Muscle layer of duodenum (tissue), 2 donors: ENCODE measurements around the gene PFDN1.

Source experiments
- H3K27ac ChIP-seq: one replicate; pipeline ENCODE4 v1.7.0; 2013; ENCODE audit warnings: mild to moderate bottlenecking, low read length
- H3K27me3 ChIP-seq: one replicate; pipeline ENCODE4 v1.7.0; 2013; ENCODE audit warnings: low read depth, mild to moderate bottlenecking, control low read depth, low read length
- H3K36me3 ChIP-seq, 2 donors: one replicate each; pipeline ENCODE4 v1.7.0; 2013; ENCODE audit warnings: low read length in 2 of 2, control low read depth in 1 of 2, mild to moderate bottlenecking in 1 of 2; ENCODE audit not compliant: insufficient read depth in 2 of 2, control insufficient read depth in 1 of 2
- H3K4me1 ChIP-seq, 2 donors: one replicate each; pipeline ENCODE4 v1.7.0; 2013; ENCODE audit warnings: low read length in 2 of 2, mild to moderate bottlenecking in 2 of 2, control low read depth in 1 of 2, moderate library complexity in 1 of 2; ENCODE audit not compliant: insufficient read depth in 2 of 2, control insufficient read depth in 1 of 2
- H3K4me3 ChIP-seq, 2 donors: one replicate each; pipeline ENCODE4 v1.7.0; 2013; ENCODE audit warnings: low read length in 2 of 2, low read depth in 1 of 2, mild to moderate bottlenecking in 1 of 2
- H3K9me3 ChIP-seq, 2 donors: one replicate each; pipeline ENCODE4 v1.7.0; 2013; ENCODE audit warnings: low read length in 2 of 2, control low read depth in 1 of 2, mild to moderate bottlenecking in 1 of 2; ENCODE audit not compliant: control insufficient read depth in 1 of 2
- donor health status: healthy.

PFDN1 gene

GRCh38 chr5:140219068-140219991 lies 83.6 kb downstream of the PFDN1 start:
- Histone ChIP-seq H3K36me3 (no peaks in the 10 kb centered on the region), H3K4me1 (peaks cover 16 to 31% of the 10 kb centered on the region in 2 donors), H3K27me3 (no peaks in the 10 kb centered on the region), H3K27ac (peak overlapping the region; percentile 65), H3K4me3 (no peak overlapping the region), H3K9me3 (no peaks in the 10 kb centered on the region)

- no peaks in the 10 kb centered on the region for H3K27me3 ChIP-seq
- no peak overlapping the region for H3K4me3 ChIP-seq
- H3K4me1 ChIP-seq = peaks cover 16 to 27% of the 10 kb centered on the region in 2 donors
- H3K9me3 ChIP-seq = no peaks in the 10 kb centered on the region
- H3K36me3 ChIP-seq = no peaks in the 10 kb centered on the region
- peak overlapping the region; percentile 76 for H3K27ac ChIP-seq
These were observed 85.4 kb downstream of the PFDN1 start for GRCh38 chr5:140217299-140218026.

GRCh38 chr5:140216478-140217074 lies 86.3 kb downstream of the PFDN1 start:
- H3K27ac ChIP-seq = peak overlapping the region; percentile 76
- no peak overlapping the region for H3K4me3 ChIP-seq
- H3K4me1 ChIP-seq = peaks cover 12 to 20% of the 10 kb centered on the region in 2 donors
- H3K36me3 ChIP-seq = no peaks in the 10 kb centered on the region
- no peaks in the 10 kb centered on the region for H3K9me3 ChIP-seq
- H3K27me3 ChIP-seq = no peaks in the 10 kb centered on the region

GRCh38 chr5:140215276-140215675 lies 87.6 kb downstream of the PFDN1 start:
- Histone ChIP-seq H3K4me1 (peaks cover 9 to 14% of the 10 kb centered on the region in 2 donors), H3K27ac (no peak overlapping the region)

GRCh38 chr5:140214831-140215230 lies 88.1 kb downstream of the PFDN1 start:
- Histone ChIP-seq H3K4me3 (no peak overlapping the region), H3K4me1 (peaks cover 4 to 9% of the 10 kb centered on the region in 2 donors), H3K27ac (no peak overlapping the region), H3K9me3 (no peaks in the 10 kb centered on the region), H3K36me3 (no peaks in the 10 kb centered on the region), H3K27me3 (no peaks in the 10 kb centered on the region)

More at GRCh38 chr5:140215276-140215675, 87.6 kb downstream of the PFDN1 start:
- Histone ChIP-seq H3K27me3 (no peaks in the 10 kb centered on the region), H3K4me3 (no peak overlapping the region), H3K9me3 (no peaks in the 10 kb centered on the region), H3K36me3 (no peaks in the 10 kb centered on the region)

GRCh38 chr5:140213370-140213983 lies 89.4 kb downstream of the PFDN1 start:
- H3K36me3 ChIP-seq = no peaks in the 10 kb centered on the region
- no peak overlapping the region for H3K4me3 ChIP-seq
- no peaks in the 10 kb centered on the region for H3K9me3 ChIP-seq
- H3K27ac ChIP-seq = no peak overlapping the region
- no peaks in the 10 kb centered on the region for H3K27me3 ChIP-seq
- no peaks in the 10 kb centered on the region for H3K4me1 ChIP-seq

GRCh38 chr5:140208065-140208464 lies 94.8 kb downstream of the PFDN1 start:
- Histone ChIP-seq H3K9me3 (no peaks in the 10 kb centered on the region), H3K4me1 (peaks cover 0 to 12% of the 10 kb centered on the region in 2 donors), H3K4me3 (no peak overlapping the region), H3K36me3 (no peaks in the 10 kb centered on the region), H3K27ac (no peak overlapping the region), H3K27me3 (no peaks in the 10 kb centered on the region)

GRCh38 chr5:140207250-140207964 lies 95.5 kb downstream of the PFDN1 start:
- Histone ChIP-seq H3K27ac (no peak overlapping the region), H3K4me3 (no peak overlapping the region), H3K36me3 (no peaks in the 10 kb centered on the region), H3K27me3 (no peaks in the 10 kb centered on the region), H3K4me1 (peaks cover 0 to 12% of the 10 kb centered on the region in 2 donors), H3K9me3 (no peaks in the 10 kb centered on the region)

- H3K36me3 ChIP-seq = no peaks in the 10 kb centered on the region
- no peaks in the 10 kb centered on the region for H3K9me3 ChIP-seq
- peaks cover 0 to 19% of the 10 kb centered on the region in 2 donors for H3K4me1 ChIP-seq
- no peak overlapping the region for H3K4me3 ChIP-seq
- no peaks in the 10 kb centered on the region for H3K27me3 ChIP-seq
- no peak overlapping the region for H3K27ac ChIP-seq
These were observed 96.9 kb downstream of the PFDN1 start for GRCh38 chr5:140205952-140206351.

GRCh38 chr5:140205216-140205615 lies 97.7 kb downstream of the PFDN1 start:
- no peak overlapping the region for H3K27ac ChIP-seq
- H3K9me3 ChIP-seq = no peaks in the 10 kb centered on the region
- H3K36me3 ChIP-seq = no peaks in the 10 kb centered on the region
- no peak overlapping the region for H3K4me3 ChIP-seq
- peaks cover 0 to 22% of the 10 kb centered on the region in 2 donors for H3K4me1 ChIP-seq
- H3K27me3 ChIP-seq = no peaks in the 10 kb centered on the region
